ENCODE measurements around the gene PHC2. TPM values are rescaled to one million over a fixed set of nuclear protein-coding genes. Genes with fewer than 3 reads are reported as not detected.

PHC2 gene
- total and polyA plus RNA-seq, 9 of the 15 experiments (the other 6 are each of a cell fraction or from before 2014, with no cell fraction given) = 3.1 to 67.6 (median 34.6) TPM

GRCh38 chr1:33365560-33365997 lies 65.3 kb downstream of the PHC2 start:
- no peaks in the 10 kb centered on the region for H3K79me2 ChIP-seq (ENCODE audit: control insufficient read depth, insufficient read depth, low read length)
- in situ Hi-C loops (cut with MboI) (loop anchor here (5.0 kb wide), 1 partner anchor 68 kb away; no protein-coding TSS in a partner anchor), intact Hi-C loops (cut with micrococcal nuclease) (loop anchor here (5.0 to 10.0 kb wide), 2 partner anchors 231 to 247 kb away; no protein-coding TSS in a partner anchor)
- no peak for FAIRE-seq
- peaks cover 37% of the 10 kb centered on the region for H4K20me1 ChIP-seq (replicated peaks; ENCODE audit: control insufficient read depth, insufficient read depth, low read length)
- no peak overlapping the region for H3K4me3 ChIP-seq
- H2AFZ ChIP-seq (ENCODE audit: low read depth, low read length) = no peak overlapping the region
- peaks cover 9 to 17% of the 10 kb centered on the region in 2 experiments; a peak in 4 of 5 replicates for H3K27me3 ChIP-seq (ENCODE audit: control insufficient read depth in 2 of 2, insufficient read depth in 2 of 2, low read length in 2 of 2)
- ChIA-PET CTCF (ENCODE audit: low intra/inter-chr PET ratio) (interaction anchor here (1.7 kb wide), 1 partner anchor 71 kb away, joined by 7 read pairs; no protein-coding TSS in a partner anchor), POLR2A (interaction anchor here (0.6 kb wide), 1 partner anchor 65 kb away, joined by 5 read pairs; no protein-coding TSS in a partner anchor)
- no peak for ATAC-seq
- TF ChIP-seq NR2F6 (CRISPR knock-in tag; IDR thresholded peaks at IDR 0.05) = no peak
- TF ChIP-seq SMAD3 (CRISPR knock-in tag; conservative IDR thresholded peaks at IDR 0.05) = no peak
- no peak for TF ChIP-seq FOXJ3 (CRISPR knock-in tag; IDR thresholded peaks at IDR 0.05)
- TF ChIP-seq ZNF184 (CRISPR knock-in tag; IDR thresholded peaks at IDR 0.05) = no peak
- no peak for TF ChIP-seq XRCC3 (IDR thresholded peaks at IDR 0.05)
- TF ChIP-seq NR2C2 (CRISPR knock-in tag; IDR thresholded peaks at IDR 0.05) = no peak
- TF ChIP-seq NR2C2 (tag; IDR thresholded peaks at IDR 0.05) = peak; percentile 60; the same call in 1 of the 2 replicates
- TF ChIP-seq, protein P1, sequence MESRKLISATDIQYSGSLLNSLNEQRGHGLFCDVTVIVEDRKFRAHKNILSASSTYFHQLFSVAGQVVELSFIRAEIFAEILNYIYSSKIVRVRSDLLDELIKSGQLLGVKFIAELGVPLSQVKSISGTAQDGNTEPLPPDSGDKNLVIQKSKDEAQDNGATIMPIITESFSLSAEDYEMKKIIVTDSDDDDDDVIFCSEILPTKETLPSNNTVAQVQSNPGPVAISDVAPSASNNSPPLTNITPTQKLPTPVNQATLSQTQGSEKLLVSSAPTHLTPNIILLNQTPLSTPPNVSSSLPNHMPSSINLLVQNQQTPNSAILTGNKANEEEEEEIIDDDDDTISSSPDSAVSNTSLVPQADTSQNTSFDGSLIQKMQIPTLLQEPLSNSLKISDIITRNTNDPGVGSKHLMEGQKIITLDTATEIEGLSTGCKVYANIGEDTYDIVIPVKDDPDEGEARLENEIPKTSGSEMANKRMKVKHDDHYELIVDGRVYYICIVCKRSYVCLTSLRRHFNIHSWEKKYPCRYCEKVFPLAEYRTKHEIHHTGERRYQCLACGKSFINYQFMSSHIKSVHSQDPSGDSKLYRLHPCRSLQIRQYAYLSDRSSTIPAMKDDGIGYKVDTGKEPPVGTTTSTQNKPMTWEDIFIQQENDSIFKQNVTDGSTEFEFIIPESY (CRISPR knock-in tag; IDR thresholded peaks at IDR 0.05) = 0 out of 2 replicates have a peak, but pooled peaks have one; percentile 48
- TF ChIP-seq ID3 (CRISPR knock-in tag; IDR thresholded peaks at IDR 0.05) = no peak
- no peak for TF ChIP-seq ID3 (tag; IDR thresholded peaks at IDR 0.05)
- no peak for TF ChIP-seq C11orf30 (IDR thresholded peaks at IDR 0.05; ENCODE audit: low read depth)
- no peak for TF ChIP-seq GTF2E2 (tag; IDR thresholded peaks at IDR 0.05)
- no peak for TF ChIP-seq ESRRA (IDR thresholded peaks at IDR 0.05; ENCODE audit: borderline replicate concordance, low read depth)
- no peak for TF ChIP-seq BACH1 (tag; IDR thresholded peaks at IDR 0.05)
- no TSS peak for BruUV-seq (replicated peaks)
- no peak overlapping the region for H3K27ac ChIP-seq (ENCODE audit: extremely low read depth, low read depth, low read length)
- H3K9ac ChIP-seq (ENCODE audit: insufficient read depth in 1 of 2, low read depth in 2 of 2, low read length in 2 of 2) = 0 out of 4 replicates have a peak overlapping the region, but pooled peaks of 1 of the 2 experiments have one; percentile 39
- no peaks in the 10 kb centered on the region for H3K9me1 ChIP-seq (ENCODE audit: control insufficient read depth, insufficient read depth, low read length)
- no peak overlapping the region for H3K4me2 ChIP-seq (ENCODE audit: insufficient read depth, low read length)
- H3K36me3 ChIP-seq (ENCODE audit: control insufficient read depth, insufficient read depth, low read length) = no peaks in the 10 kb centered on the region
- no peaks in the 10 kb centered on the region for H3K9me3 ChIP-seq (replicated peaks; ENCODE audit: control insufficient read depth, insufficient read depth, low read depth, low read length)
- DNase-seq (ENCODE audit: extremely low read depth in 1 of 4, low spot score in 3 of 4) = no peak
- H3K4me1 ChIP-seq (replicated peaks in 1 of 2; ENCODE audit: control insufficient read depth in 2 of 2, insufficient read depth in 2 of 2, low read length in 2 of 2) = peaks cover 7 to 28% of the 10 kb centered on the region in 2 experiments
- 39% methylated on average over 9 of the region's 9 CpGs for WGBS (ENCODE audit: insufficient coverage, low coverage, missing lambda C conversion rate)

Measured in K562 (cell line).